Suprapubic skin (tissue), 4 donors: Measurements from ENCODE around the gene TFF2. TPM values are rescaled to one million over a fixed set of nuclear protein-coding genes. Genes with fewer than 3 reads are reported as not detected.
A peak's percentile ranks its signal among the peaks of the same experiment; 100 is the strongest.

Experiments
- DNase-seq, 2 donors: peaks; one replicate each; pipeline ENCODE4 v3.0.0-alpha.2; 2019; ENCODE audit warnings: low spot score in 2 of 2
- H3K27ac ChIP-seq: fragments of 200-600 bp; sonication (generic); one replicate; pipeline ENCODE4 v1.5.1; 2019
- H3K27me3 ChIP-seq: fragments of 200-600 bp; sonication (generic); one replicate; pipeline ENCODE4 v1.5.1; 2019
- H3K36me3 ChIP-seq: fragments of 200-600 bp; sonication (generic); one replicate; pipeline ENCODE4 v1.5.1; 2019
- H3K4me1 ChIP-seq: fragments of 200-600 bp; sonication (generic); one replicate; pipeline ENCODE4 v1.5.1; 2019
- H3K4me3 ChIP-seq: fragments of 200-600 bp; sonication (generic); one replicate; pipeline ENCODE4 v1.5.1; 2019; ENCODE audit warnings: mild to moderate bottlenecking
- H3K9me3 ChIP-seq: fragments of 200-600 bp; sonication (generic); one replicate; pipeline ENCODE4 v1.5.1; 2019
- EP300 ChIP-seq: sonication (generic); formaldehyde crosslinking; IDR thresholded peaks from one replicate; pipeline ENCODE4 v1.6.1; 2017; ENCODE audit warnings: antibody characterized with exemption
- POLR2A ChIP-seq, 2 donors: fragments of 450-650 bp; IDR thresholded peaks; one replicate each; pipeline ENCODE4 v1.6.1; 2017; ENCODE audit warnings: antibody characterized with exemption in 2 of 2, mild to moderate bottlenecking in 2 of 2, moderate library complexity in 2 of 2
- POLR2AphosphoS5 ChIP-seq, 3 donors: sonication (generic); formaldehyde crosslinking; IDR thresholded peaks; one replicate each; pipeline ENCODE4 v1.6.1; 2017; ENCODE audit warnings: antibody characterized with exemption in 3 of 3
- WGBS: methylation state at CpG from one replicate; pipeline ENCODE4 v1.1.5; 2018; 5-methylcytosine and 5-hydroxymethylcytosine counted together
- total RNA-seq, 4 donors: library from RNA; depleted of rRNA; stranded (reverse); fragments of >200 nt; gene quantifications; one replicate each; pipeline ENCODE4 v1.1.0, GENCODE V29; 2016
- TF ChIP-seq, protein P1 (sequence below), 2 donors: fragments of 200-600 bp in 1 of 2; fragments of 450-650 bp in 1 of 2; sonication (generic) in 1 of 2; IDR thresholded peaks; one replicate each; pipeline ENCODE4 v1.5.1; 2016 to 2019; ENCODE audit warnings: antibody characterized with exemption in 2 of 2, mild to moderate bottlenecking in 1 of 2, moderate library complexity in 1 of 2

The TFF2 gene, protein sequence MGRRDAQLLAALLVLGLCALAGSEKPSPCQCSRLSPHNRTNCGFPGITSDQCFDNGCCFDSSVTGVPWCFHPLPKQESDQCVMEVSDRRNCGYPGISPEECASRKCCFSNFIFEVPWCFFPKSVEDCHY
- not detected for total RNA-seq

DNA sequence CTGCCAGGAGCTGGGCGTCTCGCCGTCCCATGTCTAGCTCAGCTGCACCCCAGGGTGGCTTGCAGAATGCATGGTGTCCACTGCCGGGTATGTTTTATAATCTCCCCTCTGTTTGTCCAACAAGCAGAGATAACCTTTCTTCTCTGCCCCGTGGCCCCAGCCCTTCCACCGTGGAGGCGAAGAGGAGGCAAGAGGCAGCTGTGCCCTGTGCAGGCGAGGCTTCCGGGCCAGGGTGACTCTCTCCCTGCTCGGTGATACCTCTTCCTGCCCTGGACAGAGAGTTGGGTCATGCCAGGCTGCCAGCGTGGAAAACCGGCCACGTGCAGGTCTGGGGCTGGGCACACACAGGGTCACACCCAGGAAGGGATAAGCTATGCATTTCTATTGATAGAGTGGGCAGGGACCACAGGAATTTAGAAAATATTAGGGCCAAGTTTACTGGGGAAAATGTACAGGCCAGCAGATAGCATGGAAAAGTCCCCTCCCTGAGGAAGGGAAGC lies at the start of gene TFF2:
TSS of gene TFF2 (minus strand) at position 68 of the 500 bp plus-strand sequence. CDS start at position 31, 37 bp downstream.
- no peak within 1 kb of the TSS for H3K27ac ChIP-seq
- no peaks in the 10 kb centered on the region for H3K9me3 ChIP-seq
- 52% methylated on average over 11 of the region's 13 CpGs for WGBS
- H3K4me3 ChIP-seq = no peak within 1 kb of the TSS
- H3K27me3 ChIP-seq = peaks cover 20% of the 10 kb centered on the region
- TF ChIP-seq POLR2AphosphoS5 (IDR thresholded peaks at IDR 0.05) = no peak
- TF ChIP-seq, protein P1, sequence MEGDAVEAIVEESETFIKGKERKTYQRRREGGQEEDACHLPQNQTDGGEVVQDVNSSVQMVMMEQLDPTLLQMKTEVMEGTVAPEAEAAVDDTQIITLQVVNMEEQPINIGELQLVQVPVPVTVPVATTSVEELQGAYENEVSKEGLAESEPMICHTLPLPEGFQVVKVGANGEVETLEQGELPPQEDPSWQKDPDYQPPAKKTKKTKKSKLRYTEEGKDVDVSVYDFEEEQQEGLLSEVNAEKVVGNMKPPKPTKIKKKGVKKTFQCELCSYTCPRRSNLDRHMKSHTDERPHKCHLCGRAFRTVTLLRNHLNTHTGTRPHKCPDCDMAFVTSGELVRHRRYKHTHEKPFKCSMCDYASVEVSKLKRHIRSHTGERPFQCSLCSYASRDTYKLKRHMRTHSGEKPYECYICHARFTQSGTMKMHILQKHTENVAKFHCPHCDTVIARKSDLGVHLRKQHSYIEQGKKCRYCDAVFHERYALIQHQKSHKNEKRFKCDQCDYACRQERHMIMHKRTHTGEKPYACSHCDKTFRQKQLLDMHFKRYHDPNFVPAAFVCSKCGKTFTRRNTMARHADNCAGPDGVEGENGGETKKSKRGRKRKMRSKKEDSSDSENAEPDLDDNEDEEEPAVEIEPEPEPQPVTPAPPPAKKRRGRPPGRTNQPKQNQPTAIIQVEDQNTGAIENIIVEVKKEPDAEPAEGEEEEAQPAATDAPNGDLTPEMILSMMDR (IDR thresholded peaks at IDR 0.05) = no peak
- no peak for TF ChIP-seq EP300
- H3K4me1 ChIP-seq = no peaks in the 10 kb centered on the region
- DNase-seq = peak in 1 of 2 donors; percentile 75
- H3K36me3 ChIP-seq = no peaks in the 10 kb centered on the region

DNA sequence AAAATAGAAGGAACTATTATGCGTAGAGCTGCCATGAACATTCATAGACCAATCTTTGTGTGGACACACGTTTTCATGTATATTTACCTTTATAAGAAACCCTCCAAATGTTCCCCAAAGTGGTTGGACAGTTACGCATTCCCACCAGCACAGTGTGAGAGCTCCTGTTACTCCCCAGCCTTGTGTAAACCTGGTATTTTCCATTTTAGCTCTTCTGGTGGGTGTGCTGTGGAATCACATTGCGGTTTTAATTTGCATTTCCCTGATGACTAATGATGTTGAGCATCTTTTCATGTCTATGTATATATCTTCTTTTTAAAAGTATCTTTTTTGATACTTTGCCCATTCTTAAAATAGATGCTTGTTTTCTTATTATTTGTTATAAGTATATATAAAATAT lies 49.7 kb upstream of the TFF2 start:
- Histone ChIP-seq H3K4me1 (no peaks in the 10 kb centered on the region), H3K36me3 (no peaks in the 10 kb centered on the region), H3K9me3 (no peaks in the 10 kb centered on the region), H3K27ac (no peak overlapping the region), H3K4me3 (no peak overlapping the region), H3K27me3 (no peaks in the 10 kb centered on the region)
- TF ChIP-seq, protein P1 (IDR thresholded peaks at IDR 0.05) = no peak
- TF ChIP-seq EP300 = no peak
- no peak for TF ChIP-seq POLR2A (IDR thresholded peaks at IDR 0.05)
- no peak for TF ChIP-seq POLR2AphosphoS5 (IDR thresholded peaks at IDR 0.05)
- WGBS = 68% methylated on average over 4 of the region's 4 CpGs
- DNase-seq = no peak

DNA sequence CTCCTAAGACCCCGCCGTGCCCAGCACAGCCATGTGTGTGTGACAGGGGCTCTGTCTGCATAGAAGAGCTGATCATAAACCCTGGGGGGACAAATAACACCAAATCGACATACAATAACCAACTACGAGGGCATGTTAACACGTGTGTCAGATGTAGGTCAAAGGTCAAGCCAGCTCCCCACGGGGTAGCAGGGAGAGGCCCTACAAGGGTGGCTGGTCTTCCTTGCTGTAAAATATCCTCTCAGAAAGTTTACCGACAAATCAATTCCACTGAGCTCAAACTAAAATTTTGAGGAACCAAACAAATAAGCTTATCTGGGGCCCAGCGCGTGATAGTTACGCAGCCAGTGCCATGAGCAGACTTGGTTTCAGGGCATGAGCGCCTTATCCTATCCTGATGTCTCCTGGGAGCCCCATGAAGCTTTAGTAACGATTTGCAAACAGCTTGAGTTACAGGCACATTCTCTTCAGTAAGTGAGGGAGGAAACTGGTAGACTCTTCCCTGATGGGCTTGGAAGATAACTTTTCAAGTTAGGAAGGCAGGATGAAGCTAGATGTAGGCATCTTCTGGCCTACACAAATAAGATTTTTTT lies 47.7 kb upstream of the TFF2 start:
- H3K27me3 ChIP-seq = no peaks in the 10 kb centered on the region
- 76% methylated on average over 12 of the region's 12 CpGs for WGBS
- DNase-seq = no peak
- H3K27ac ChIP-seq = no peak overlapping the region
- no peaks in the 10 kb centered on the region for H3K4me1 ChIP-seq
- no peaks in the 10 kb centered on the region for H3K36me3 ChIP-seq
- no peaks in the 10 kb centered on the region for H3K9me3 ChIP-seq
- no peak overlapping the region for H3K4me3 ChIP-seq
- TF ChIP-seq POLR2A (IDR thresholded peaks at IDR 0.05) = no peak
- no peak for TF ChIP-seq EP300
- TF ChIP-seq, protein P1 (IDR thresholded peaks at IDR 0.05) = no peak
- no peak for TF ChIP-seq POLR2AphosphoS5 (IDR thresholded peaks at IDR 0.05)

DNA sequence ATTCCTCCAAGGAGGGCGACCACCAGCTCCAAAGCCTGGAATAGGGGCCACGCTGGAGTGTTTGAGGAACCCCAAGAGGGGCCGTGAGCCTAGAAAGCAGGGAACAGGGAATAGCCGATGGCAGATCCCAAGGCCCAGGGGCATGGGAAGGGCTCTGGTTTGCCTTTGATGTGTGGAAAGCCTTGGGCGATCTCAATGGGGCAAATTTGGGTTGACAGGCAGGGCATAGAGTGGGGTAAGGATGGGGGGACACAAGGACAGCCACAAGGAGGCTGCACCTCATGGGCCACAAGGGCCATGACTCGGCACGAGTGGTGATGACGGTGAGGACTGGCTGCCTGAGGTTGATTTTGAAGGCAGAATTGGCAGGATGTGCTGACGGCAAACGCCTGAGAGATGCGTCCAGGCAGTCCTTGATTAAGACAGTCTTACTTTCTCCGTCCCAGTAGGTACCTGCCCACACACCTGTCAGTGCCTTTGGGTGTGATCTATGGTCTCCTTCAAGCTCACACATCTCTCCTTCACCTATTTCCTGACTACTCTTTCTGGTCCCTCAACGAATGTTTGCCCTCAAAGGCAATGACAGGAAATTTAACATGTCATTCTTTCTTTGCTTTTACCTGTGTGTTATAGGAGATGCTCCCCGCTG lies 47.1 kb upstream of the TFF2 start:
- Histone ChIP-seq H3K27me3 (no peaks in the 10 kb centered on the region), H3K4me3 (no peak overlapping the region), H3K36me3 (no peaks in the 10 kb centered on the region), H3K9me3 (no peaks in the 10 kb centered on the region), H3K4me1 (no peaks in the 10 kb centered on the region), H3K27ac (no peak overlapping the region)
- 85% methylated on average over 14 of the region's 14 CpGs for WGBS
- TF ChIP-seq POLR2AphosphoS5 (IDR thresholded peaks at IDR 0.05) (no peak), EP300 (no peak), POLR2A (IDR thresholded peaks at IDR 0.05) (no peak)
- TF ChIP-seq, protein P1 (IDR thresholded peaks at IDR 0.05) = no peak
- DNase-seq = peak in 1 of 2 donors; percentile 17
